GM21529 (cell line): Measurements from ENCODE around the gene PIGH.
"Not testable (repeated sequence)": the region's sequence is repeated elsewhere in the genome, so short reads cannot be mapped to it uniquely, and the experiment has no call there.

Experiments
- ATAC-seq: cut with Tn5 transposase; IDR thresholded peaks from one replicate; pipeline ENCODE4 v1.9.1; 2021; ENCODE audit not compliant: unreplicated experiment

PIGH gene

DNA sequence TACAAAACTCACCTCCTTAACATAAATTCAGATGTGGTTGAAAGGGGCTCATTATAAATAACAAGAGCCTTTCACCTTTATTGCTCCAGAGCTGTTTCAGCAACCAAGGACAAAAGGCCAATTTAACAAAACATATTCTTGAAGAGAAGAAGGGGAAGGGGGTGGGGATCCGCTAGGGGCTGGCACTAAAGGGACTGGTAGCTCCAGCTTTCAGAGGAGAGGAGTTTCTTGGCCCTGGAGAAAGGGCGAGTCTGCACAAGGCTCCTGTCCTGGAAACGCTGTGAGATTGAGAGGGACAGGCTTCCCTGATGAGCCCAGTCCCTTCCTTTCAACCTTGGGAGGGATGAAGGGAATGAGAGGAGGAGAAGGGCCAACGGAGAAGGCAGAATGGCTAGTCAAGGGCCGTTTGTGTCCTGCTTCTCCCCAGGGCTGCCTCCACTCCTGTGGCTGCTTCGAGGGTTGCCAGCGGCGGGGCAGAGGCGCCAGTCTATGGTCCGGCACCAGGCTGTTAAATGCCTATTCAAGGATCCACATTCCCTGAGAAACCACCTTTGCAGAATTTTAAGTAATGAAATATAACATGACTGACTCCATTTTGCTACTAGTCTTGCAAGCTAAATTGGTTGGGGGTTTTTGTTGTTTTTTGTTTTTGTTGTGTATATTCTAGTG, 9.7 kb upstream of the PIGH start:
- no peak for ATAC-seq

DNA sequence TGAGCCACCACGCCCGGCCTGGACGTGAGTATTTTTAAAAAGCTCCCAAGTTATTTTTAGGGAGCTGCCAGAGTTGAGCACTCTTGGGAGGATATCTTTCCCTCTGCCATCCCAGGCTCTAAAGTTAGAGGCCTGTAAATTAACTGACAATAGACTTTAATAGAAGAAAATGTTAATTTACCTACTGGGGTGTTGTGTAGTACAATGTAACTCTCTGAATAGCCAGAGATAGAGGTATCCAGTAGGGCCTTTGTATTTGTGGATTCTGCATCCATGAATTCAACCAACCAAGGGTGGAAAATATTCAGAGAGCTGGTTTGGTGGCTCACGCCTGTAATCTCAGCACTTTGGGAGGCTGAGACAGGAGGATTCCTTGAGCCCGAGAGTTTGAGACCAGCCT, 7.6 kb upstream of the PIGH start:
- ATAC-seq, result no peak

DNA sequence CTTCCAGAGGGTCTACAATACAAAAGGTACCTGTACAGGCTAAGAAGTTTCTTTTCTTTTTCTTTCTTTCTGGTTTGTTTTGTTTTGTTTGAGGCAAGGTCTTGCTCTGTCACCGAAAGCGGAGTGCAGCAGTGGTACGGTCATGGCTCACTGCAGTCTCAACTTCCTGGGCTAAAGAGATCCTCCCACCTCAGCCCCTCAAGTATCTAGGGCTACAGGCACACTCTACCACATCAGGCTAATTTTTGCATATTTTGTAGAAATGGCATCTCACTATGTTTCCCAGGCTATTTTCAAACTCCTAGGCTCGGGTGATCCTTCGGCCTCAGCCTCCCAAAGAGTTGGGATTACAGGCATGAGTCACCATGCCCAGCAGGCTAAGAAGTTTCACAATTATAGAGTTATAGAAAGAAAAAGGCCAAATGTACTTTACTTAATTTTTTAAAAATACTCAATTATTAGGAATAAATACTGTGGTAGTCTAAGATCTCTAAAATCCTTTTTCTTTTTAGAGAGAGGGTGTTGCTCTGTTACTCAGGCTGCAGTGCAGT, 3.0 kb upstream of the PIGH start:
- peak; percentile 68 for ATAC-seq

DNA sequence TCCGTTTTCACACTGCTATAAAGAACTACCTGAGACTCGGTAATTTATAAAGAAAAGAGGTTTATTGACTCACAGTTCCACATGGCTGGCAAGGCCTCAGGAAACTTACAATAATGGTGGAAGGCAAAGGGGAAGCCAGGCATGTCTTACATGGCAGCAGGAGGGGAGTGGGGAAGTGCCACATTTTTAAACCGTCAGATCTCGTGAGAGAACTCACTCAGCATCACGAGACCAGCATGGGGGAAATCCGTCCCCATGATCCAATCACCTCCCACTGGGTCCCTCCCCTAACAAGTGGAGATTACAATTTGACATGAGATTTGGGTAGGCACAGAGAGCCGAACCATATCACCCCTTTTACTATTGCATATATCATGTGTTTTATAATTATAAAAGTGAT, 2.0 kb upstream of the PIGH start:
- no peak for ATAC-seq

DNA sequence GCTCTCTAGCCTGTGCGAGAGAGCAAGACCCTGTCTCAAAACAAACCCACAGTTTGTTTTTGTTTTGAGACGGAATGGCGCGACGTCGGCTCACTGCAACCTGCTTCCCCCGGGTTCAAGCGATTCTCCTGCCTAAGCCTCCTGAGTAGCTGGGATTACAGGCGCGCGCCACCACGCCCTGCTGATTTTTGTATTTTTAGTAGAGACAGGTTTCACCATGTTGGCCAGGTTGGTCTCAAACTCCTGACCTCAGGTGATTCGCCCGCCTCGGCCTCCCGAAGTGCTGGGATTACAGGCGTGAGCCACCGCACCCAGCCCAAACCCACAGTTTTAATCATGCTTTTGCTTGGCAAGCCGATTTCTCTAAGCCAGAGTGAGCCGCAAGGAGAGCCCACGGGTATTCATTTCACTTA, 500 bp upstream of the PIGH start:
- not testable (repeated sequence) for ATAC-seq

DNA sequence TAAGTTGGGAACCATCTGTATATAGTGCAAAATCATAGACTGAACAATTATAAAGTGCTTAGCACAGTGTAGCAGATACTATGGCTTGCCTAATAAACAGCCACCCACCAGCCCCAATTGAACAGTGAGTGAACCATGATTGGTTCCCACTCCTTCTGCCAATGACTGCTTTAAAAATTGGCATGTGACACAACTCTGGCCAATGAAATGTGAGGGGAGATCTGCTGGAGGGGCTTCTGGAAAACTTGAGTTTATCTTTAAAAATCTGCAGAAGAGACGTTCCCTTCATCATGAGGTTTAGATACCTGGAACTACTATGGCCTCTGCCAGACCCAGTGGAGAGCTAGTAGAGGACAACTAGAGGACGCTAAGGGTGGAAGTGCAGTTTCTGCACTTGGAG, 4.7 kb downstream of the PIGH start:
- ATAC-seq, result no peak

DNA sequence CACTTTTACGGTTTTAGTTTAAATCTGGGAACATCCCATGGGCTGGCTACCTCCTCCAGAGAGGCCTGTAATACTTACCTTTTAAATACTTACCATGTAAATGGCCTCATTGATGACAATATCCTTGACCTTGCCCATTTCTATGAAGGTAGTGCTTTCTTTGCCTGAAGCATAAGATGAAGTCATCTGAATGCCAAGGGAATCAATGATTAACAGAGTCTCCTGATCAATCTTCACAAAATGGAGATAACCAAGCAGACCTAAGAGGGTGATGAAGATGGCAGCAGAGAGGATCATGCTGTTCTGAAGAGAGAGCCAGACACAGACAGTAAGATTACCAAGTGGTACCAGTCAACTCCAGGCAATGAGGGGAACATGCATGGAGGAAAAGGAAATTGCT, 6.4 kb downstream of the PIGH start:
- not testable (repeated sequence) for ATAC-seq

DNA sequence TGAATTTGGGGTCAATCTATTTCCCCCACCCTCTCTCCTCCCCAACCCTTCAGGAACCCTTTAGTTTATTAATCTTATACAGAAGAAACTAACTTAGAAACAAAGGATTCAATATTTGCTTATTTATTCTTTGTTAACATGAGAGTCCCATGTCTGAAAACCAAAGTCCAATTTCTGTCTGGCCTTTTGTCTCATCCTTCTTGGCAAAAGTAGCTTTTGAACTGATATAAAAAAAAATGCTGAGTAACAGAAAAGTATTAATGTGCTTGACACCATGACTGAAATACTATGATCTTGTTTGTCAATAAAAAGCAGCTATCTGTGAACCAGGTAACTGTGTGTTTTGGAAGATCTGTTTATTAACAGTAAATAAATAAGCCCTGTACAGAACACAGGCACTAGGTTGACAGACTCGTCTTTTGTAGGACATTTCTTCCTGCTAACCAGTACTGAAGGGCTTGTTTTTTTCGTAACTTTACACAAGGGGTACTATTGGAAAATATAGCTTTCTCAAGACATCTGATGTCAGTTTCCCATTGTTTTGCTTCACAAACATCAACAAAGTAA, 10.8 kb downstream of the PIGH start:
- no peak for ATAC-seq

DNA sequence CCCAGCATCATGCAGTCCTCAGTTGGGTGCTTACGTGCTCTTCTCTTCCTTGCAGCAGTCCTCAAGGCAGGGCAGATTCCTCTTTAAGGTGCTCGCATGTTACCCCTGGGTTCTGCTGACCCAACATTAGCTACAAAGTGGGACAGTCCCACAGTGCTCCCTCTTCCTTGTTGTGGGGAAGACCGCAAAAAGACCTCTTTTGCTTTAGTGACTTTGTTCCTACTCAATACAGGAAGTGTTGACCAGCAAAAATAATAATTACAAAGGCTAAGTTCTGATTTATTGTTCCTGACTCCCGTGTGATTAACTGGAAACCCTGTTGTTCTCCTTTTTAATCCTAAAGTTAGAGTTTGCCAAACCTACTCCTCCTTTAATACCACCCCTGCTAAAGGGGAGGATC, 13.7 kb downstream of the PIGH start:
- no peak for ATAC-seq

DNA sequence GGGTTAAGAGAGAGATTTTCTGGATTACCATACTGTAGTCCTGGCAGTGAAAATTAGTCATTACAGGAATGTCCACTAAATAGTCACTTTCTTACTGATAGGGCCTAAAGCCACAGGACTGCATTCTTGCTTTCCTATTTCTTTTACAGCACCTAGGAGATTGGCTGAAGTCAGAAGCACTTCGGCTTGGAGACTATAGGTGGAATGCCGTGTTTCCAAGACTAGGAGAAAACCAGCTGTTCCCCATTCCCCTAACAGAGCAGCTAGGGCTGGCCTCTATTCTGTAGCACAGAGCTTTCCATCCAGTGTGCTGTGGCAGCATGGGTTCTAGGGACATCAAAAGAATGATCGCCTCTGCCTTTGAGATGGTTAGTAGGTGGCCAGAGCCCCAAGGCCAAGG, 15.1 kb downstream of the PIGH start:
- no peak for ATAC-seq

DNA sequence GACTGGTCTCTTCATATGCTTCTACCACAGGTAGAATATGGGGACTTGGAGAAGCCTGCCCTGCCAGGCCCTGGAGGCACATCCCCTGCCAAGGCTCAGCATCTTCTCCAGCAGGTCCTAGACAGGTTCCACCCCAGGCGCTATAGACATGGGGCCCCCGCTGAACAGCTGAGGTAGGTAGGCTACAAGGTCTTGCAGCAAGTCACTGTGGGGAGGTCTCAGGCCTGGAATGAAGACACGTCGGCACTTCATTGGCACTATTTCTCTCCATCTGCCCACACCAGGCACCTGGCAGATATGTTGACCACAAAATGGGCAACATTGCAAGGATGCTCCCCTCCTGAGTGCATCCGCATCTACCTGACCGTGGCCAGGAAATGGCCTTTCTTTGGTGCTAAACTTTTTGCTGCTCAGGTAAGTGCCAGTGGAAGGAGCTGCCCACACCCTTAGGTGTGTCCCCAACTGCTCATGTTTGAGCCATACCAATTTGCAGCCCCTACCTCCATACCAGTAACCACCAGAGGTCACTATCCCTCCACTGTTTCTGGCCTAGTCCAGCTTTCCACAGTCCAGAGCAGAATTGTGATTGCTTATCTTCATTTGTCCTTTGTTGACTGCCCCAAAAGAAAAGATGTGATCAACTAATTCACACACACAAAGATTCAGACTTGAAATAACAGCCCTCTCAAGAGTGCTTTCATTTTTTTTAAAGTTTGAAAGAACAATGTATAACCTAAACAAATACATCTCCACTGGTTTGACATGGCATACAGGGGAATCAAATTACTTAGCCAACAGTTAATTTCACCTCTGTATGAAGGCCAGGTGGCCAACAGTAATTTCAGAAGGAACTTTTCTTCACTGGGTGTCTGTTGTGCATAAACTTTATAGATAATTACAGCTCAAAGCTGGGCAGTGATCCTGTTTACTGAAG, 16.1 kb downstream of the PIGH start:
- ATAC-seq, result no peak

DNA sequence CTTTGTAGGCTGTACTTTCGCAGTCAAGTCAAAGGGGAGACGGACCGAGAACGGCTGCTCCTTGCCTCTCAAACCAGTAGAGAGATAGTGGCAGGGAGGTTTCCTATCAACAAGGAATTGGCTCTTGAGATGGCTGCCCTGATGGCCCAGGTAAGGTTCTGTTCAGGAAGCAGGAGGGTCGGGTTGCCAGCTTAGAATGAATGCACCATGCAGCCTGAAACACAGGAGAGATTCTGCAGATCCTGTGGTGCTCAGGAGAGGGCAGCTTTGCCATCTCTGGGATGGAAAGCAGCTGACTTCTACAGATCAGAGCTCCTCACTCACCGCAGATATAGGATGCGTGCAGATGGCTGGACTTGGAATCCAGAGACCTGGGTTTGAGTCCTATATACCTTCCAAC, 18.0 kb downstream of the PIGH start:
- ATAC-seq, result no peak

DNA sequence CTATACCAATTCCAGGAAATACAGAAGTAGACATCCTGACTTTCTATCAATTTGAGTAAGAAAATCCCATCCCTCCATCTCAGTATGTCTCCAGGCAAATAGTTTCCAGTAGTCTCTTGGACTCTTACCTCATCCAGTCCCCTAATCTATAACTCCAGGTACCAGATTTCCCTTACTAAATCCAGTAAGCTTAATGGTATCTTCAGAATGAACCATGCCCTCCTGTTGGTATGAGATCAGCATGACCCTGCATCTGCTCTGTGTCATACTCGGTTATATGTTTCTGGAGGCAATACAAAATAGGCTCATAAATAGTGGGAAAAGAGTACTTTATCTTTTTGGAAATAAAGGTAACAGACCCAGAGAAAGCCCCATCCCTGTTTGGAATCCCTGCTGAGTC, 18.4 kb downstream of the PIGH start:
- ATAC-seq, result no peak

DNA sequence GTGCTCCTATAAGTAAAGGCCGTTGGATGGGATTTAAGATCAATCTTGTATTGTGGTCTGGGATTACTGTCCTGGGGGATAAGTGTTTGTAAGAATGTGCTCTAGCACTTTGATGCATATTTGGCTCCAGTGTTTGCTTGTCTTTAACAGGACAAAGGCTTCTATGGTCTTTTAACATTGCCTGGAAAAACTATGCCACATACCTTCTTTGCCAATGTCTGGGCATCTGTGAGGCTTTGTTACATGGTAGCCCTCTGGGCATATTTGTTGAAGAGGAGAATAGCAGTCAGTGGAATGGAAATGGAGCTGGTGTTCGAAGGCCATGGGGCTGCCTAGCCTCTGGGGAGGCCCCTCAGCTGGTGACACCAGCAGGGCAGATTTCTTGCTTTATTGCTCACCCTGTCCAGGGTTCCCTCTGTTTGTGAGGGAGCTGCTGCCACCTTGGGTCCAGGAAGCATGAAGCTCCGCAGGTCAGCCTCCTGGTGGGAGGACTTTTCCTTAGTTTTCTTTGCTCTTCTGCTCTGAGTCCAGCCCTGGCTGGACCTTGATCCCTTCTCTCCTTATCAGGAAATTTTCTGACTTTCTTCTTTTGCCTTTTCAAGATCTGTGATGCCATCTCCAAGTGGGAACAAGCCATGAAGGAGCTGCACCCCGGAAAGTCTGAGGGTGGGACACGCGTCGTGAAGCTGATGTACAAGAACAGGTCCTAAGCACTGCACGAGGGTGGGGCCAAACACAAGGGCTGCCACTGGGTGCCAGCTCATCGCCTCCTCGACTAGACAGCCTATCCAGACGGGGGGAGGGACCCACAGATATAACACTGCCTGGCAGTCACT, 19.5 kb downstream of the PIGH start:
- no peak for ATAC-seq

DNA sequence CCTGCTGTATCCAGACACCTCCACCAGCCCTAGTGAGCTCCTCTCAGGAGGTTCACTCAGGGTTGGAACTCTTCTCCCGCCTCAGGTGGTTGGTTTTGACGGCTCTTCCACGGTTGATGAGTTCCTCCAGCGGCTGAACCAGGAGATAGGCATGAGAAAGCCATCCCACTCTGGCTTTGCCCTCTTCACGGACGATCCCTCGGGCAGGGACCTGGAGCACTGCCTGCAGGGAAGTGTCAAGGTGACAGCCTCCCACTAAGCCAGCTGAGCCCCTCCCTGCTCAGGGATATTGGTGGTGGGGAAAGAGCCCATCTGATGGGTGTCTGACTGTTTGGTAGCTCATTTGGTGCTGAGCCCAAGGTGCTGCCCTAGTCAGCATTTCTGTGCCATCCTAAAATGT, 20.4 kb downstream of the PIGH start:
- no peak for ATAC-seq

DNA sequence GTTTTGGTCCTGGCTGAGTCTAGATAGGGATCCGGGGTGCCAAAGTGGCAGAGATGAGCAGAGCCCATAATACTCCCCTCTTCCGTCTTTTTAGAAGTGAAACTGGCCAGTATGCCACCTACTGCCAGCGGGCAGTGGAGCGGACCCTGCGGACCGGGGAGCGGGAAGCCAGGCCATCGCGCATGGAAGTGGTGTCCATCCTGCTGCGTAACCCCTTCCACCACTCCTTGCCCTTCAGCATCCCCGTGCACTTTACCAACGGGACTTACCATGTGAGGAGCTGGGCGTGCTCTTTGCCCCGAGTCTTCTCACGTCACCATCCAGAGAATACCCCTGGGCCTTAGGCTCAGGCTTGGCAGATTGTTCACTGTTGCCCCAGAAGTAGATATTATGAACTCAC, 21.0 kb downstream of the PIGH start:
- ATAC-seq, result no peak

DNA sequence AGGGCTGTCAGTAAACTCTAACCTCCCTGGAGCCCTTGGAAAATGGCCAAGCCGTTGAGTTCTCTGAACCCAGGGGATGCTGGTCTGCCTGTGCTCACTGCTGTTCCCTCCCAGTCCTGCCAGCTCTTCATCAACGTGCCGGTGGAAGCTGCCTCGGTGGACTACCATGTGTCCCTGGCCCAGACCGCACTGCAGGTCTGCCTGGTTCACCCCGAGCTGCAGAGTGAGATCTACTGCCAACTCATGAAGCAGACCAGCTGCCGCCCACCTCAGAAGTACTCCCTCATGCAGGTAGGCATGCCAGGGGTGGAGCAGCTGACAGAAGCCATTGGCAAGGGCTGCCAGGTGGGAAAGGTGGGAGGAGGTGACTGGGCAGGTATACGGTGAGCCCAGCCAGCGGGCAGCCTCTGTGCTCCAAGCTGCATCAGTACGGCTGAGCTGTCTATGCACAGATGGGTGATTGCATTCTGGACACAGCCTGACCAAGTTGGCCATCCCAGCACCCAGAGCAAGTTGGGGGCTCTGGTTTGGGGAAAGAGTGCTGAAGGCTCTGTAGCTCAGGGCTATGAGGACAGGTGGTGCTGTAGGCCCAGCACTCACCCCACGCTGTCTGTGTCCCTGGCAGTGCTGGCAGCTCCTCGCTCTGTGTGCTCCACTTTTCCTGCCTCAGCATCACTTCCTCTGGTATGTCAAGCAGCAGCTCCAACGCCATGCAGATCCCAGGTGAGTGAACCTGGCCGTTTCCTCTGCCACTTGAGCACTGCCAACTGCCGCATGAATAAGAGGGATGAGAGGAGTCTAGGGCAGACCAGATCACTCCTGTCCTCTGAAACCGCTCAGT, 21.9 kb downstream of the PIGH start:
- no peak for ATAC-seq

DNA sequence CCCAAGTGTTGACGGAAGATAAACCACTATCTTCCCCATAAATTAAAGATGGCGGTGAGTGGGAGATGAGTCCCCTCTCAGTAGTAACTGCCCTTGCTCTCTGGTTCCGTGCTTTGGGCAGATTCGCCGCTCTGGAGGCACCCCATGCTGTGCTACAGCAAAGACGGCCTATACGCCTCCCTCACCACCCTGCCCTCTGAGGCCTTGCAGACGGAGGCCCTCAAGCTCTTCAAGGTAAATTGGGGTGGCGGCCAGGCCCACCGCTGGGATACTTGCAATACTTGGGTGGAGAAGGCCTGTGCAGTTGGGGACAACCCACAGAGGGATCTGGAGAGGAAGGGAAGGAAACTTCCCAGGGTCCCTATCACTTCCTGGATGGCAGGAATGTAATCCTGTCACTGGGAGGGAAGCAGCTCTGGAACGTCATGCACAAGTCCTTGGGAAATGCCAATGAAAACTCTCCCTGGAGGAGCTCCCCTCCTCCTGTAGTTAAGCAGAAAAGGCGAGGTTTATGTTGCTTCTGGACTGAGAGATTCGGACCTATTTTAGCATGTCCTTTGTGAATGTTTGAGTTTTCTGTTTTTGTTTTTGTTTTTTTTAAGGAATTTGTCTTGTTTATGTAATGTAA, 22.8 kb downstream of the PIGH start:
- ATAC-seq, result no peak

DNA sequence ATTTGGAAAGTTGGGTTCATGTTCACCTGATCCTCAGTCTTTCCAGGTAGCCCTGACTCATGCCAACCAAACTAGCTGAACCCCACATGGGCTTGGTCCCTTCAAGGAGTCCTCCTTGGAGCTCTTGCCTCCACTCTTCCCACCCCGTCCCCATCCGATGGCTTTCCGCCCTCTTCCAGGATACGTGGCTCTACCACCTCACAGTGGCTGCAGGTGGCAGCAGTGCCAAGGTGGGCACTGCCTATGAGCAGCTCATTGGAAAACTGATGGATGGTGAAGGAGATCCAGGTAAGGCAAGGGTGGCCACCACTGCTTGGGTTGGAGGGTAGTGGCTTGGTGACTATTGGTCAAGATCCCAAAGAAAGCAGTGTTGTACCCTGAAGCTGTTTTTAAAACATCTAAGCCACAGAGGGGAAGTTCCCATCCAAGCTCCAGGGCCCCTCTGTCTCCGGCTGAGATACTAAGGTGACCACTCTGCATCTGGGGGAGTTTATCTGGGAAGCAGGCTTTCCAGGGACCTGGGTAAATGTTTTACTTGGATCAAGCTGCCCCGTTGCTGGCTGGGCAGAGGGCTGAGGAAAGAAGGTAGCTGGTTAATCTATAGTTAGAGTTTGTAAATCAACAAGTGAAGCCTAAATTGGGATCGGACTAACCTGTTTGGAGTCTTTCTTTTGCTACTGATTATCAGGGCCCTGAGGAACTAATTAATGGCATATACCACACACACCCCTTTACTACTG, 23.7 kb downstream of the PIGH start:
- ATAC-seq, result no peak
